Fibroblast of lung (primary cell): ENCODE data around the gene PABPN1L. TPM values are rescaled to one million over a fixed set of nuclear protein-coding genes. Genes with fewer than 3 reads are reported as not detected.

Experiments
- DNase-seq, 2 donors: peaks; one replicate each; pipeline versions ENCODE4 v3.0.0 to v3.0.0-alpha.2; 2010; ENCODE audit warnings: low read depth in 2 of 2
- H2AFZ ChIP-seq: 2 replicates; pipeline ENCODE4 v1.5.1; 2012; ENCODE audit warnings: low read length, control low read depth, inconsistent platforms
- H3K27ac ChIP-seq: 2 replicates; pipeline ENCODE4 v1.5.1; 2011; ENCODE audit warnings: low read length, control low read depth; ENCODE audit not compliant: insufficient read depth
- H3K27me3 ChIP-seq: 2 replicates; pipeline ENCODE4 v1.5.1; 2011; ENCODE audit warnings: mild to moderate bottlenecking, low read length; ENCODE audit not compliant: control insufficient read depth, insufficient read depth
- H3K36me3 ChIP-seq: 2 replicates; pipeline ENCODE4 v1.5.1; 2011; ENCODE audit warnings: low read length; ENCODE audit not compliant: control insufficient read depth, insufficient read depth
- H3K4me1 ChIP-seq: 2 replicates; pipeline ENCODE4 v1.5.1; 2011; ENCODE audit warnings: low read length; ENCODE audit not compliant: control insufficient read depth, insufficient read depth; ENCODE audit errors: extremely low read depth
- H3K4me2 ChIP-seq: 2 replicates; pipeline ENCODE4 v1.5.1; 2011; ENCODE audit warnings: low read length, control low read depth; ENCODE audit not compliant: insufficient read depth; ENCODE audit errors: extremely low read depth
- H3K4me3 ChIP-seq, 4 experiments: fragments of 200-600 bp in 1 of 4; sonication (generic) in 1 of 4; replicated peaks in 1 of 4; 2 replicates each; pipeline ENCODE4 v1.5.1; 2011 to 2016; ENCODE audit warnings: low read length in 4 of 4, low read depth in 3 of 4, mild to moderate bottlenecking in 3 of 4, control low read depth in 2 of 4, inconsistent platforms in 1 of 4, mixed read lengths in 1 of 4; ENCODE audit not compliant: insufficient read depth in 1 of 4; ENCODE audit errors: control extremely low read depth in 1 of 4
- H3K79me2 ChIP-seq: 2 replicates; pipeline ENCODE4 v1.5.1; 2012; ENCODE audit warnings: mild to moderate bottlenecking, low read length, inconsistent platforms; ENCODE audit not compliant: control insufficient read depth, insufficient read depth
- H3K9ac ChIP-seq: 2 replicates; pipeline ENCODE4 v1.5.1; 2011; ENCODE audit warnings: mild to moderate bottlenecking, low read length, control low read depth; ENCODE audit not compliant: insufficient read depth
- H3K9me3 ChIP-seq: 2 replicates; pipeline ENCODE4 v1.5.1; 2012; ENCODE audit warnings: low read depth, low read length; ENCODE audit not compliant: control insufficient read depth, insufficient read depth
- H4K20me1 ChIP-seq: 2 replicates; pipeline ENCODE4 v1.5.1; 2011; ENCODE audit warnings: low read length; ENCODE audit not compliant: control insufficient read depth, insufficient read depth; ENCODE audit errors: extremely low read depth
- CTCF ChIP-seq, 2 donors: IDR thresholded peaks in 1 of 2; conservative IDR thresholded peaks in 1 of 2; 1 replicate in 1 of 2; 2 replicates in 1 of 2; pipeline ENCODE4 v1.5.1; 2011 to 2012; ENCODE audit warnings: low read length in 2 of 2, control low read depth in 1 of 2, inconsistent platforms in 1 of 2, low read depth in 1 of 2, mild to moderate bottlenecking in 1 of 2
- EZH2 ChIP-seq: IDR thresholded peaks from 2 replicates; pipeline ENCODE4 v1.5.1; 2012; ENCODE audit warnings: low read length, control low read depth, mild to moderate bottlenecking; ENCODE audit errors: missing control alignments
- polyA plus RNA-seq, 2 donors: library from polyadenylated mRNA; depleted of rRNA in 1 of 2; stranded (reverse) in 1 of 2; unstranded in 1 of 2; fragments of >200 nt; gene quantifications; 2 replicates each; pipeline ENCODE4 v1.2.1, GENCODE V29; 2011 to 2012; ENCODE audit warnings: missing spikeins in 1 of 2
- total RNA-seq: library from RNA; depleted of rRNA; stranded (reverse); fragments of >200 nt; gene quantifications from 2 replicates; pipeline ENCODE4 v1.2.1, GENCODE V29; 2014

Gene PABPN1L
- total and polyA plus RNA-seq, 2 donors (not counting 1 experiment from before 2014, with no cell fraction given) = not detected

- Histone ChIP-seq H2AFZ (no peak overlapping the region), H3K4me1 (no peaks in the 10 kb centered on the region), H3K27ac (no peak overlapping the region), H3K4me3 (no peak overlapping the region), H3K9ac (no peak overlapping the region), H3K27me3 (peaks cover 17% of the 10 kb centered on the region), H3K4me2 (no peak overlapping the region), H3K9me3 (no peaks in the 10 kb centered on the region), H3K79me2 (no peaks in the 10 kb centered on the region), H3K36me3 (no peaks in the 10 kb centered on the region), H4K20me1 (no peaks in the 10 kb centered on the region)
- no peak for TF ChIP-seq CTCF (conservative IDR thresholded peaks at IDR 0.05 in 1 of 2, IDR thresholded peaks at IDR 0.05 in 1 of 2; ENCODE audit: low read depth in 1 of 2, low read length in 2 of 2)
- TF ChIP-seq EZH2 = no peak
- DNase-seq = no peak
Observed at GRCh38 chr16:88911946-88912310, 45.5 kb upstream of the PABPN1L start.

- H2AFZ ChIP-seq = no peak overlapping the region
- H3K36me3 ChIP-seq = no peaks in the 10 kb centered on the region
- H3K4me2 ChIP-seq = no peak overlapping the region
- peaks cover 17% of the 10 kb centered on the region for H3K27me3 ChIP-seq
- H3K9me3 ChIP-seq = no peaks in the 10 kb centered on the region
- no peaks in the 10 kb centered on the region for H3K4me1 ChIP-seq
- no peaks in the 10 kb centered on the region for H4K20me1 ChIP-seq
- no peak for TF ChIP-seq CTCF (conservative IDR thresholded peaks at IDR 0.05 in 1 of 2, IDR thresholded peaks at IDR 0.05 in 1 of 2; ENCODE audit: low read depth in 1 of 2, low read length in 2 of 2)
- peak; percentile 14 for TF ChIP-seq EZH2
- no peaks in the 10 kb centered on the region for H3K79me2 ChIP-seq
- H3K9ac ChIP-seq = no peak overlapping the region
- no peak overlapping the region for H3K4me3 ChIP-seq
- H3K27ac ChIP-seq = no peak overlapping the region
- DNase-seq = peak in 1 of 2 donors; percentile 19
Observed at GRCh38 chr16:88911136-88911945, 44.9 kb upstream of the PABPN1L start.

- no peaks in the 10 kb centered on the region for H3K36me3 ChIP-seq
- H3K27me3 ChIP-seq = peaks cover 17% of the 10 kb centered on the region
- DNase-seq = peak; percentile 5 to 10
- no peak overlapping the region for H3K4me2 ChIP-seq
- H3K4me1 ChIP-seq = no peaks in the 10 kb centered on the region
- no peak overlapping the region for H3K27ac ChIP-seq
- TF ChIP-seq EZH2 (no peak), CTCF (conservative IDR thresholded peaks at IDR 0.05 in 1 of 2, IDR thresholded peaks at IDR 0.05 in 1 of 2; ENCODE audit: low read depth in 1 of 2, low read length in 2 of 2) (no peak)
- H4K20me1 ChIP-seq = no peaks in the 10 kb centered on the region
- H3K9ac ChIP-seq = no peak overlapping the region
- no peaks in the 10 kb centered on the region for H3K9me3 ChIP-seq
- no peak overlapping the region for H2AFZ ChIP-seq
- H3K79me2 ChIP-seq = no peaks in the 10 kb centered on the region
- H3K4me3 ChIP-seq = no peak overlapping the region
Observed at GRCh38 chr16:88910284-88911135, 44.0 kb upstream of the PABPN1L start.
